ENCODE measurements around the gene LIG4.

- TF ChIP-seq CTCF (IDR thresholded peaks at IDR 0.05; ENCODE audit: poor library complexity) = no peak
- TF ChIP-seq EZH2 (IDR thresholded peaks at IDR 0.05; ENCODE audit: borderline replicate concordance) = no peak
Observed at GRCh38 chr13:108263621-108264355, 48.5 kb upstream of the LIG4 start.

All from hepatocyte (in vitro differentiated cells).